GM18505 (cell line): ENCODE data around the gene MAPK9.

Experiments
- ATAC-seq: cut with Tn5 transposase; IDR thresholded peaks from one replicate; pipeline ENCODE4 v1.9.1; 2021; ENCODE audit not compliant: unreplicated experiment
- POLR2A ChIP-seq: IDR thresholded peaks from 4 replicates; pipeline ENCODE4 v1.6.1; 2011; ENCODE audit warnings: borderline replicate concordance; ENCODE audit not compliant: insufficient read depth, insufficient read length; ENCODE audit errors: extremely low read depth

The MAPK9 gene

DNA sequence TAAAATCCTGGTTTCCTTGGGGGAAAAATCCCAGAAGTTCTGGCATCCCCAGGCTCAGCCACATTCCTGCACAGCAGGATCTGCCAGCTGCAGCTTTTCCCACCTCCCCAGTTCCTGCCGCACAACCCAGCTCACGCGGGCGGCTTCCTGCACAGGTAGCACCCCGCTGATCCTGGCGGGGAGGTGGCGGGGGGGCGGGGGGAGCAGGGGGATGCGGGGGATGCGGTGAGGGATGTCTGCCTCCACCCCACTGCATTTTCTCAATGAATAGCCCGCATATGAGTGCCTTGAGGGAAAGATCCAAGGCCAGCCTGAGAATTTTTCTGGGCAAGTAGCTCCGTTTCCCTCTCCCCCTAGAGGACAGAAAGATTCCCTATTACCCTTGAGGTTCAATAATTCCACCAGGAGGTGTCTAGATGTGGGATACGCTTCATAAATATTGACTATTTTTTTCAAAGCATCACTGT is 40.2 kb upstream of the MAPK9 start:
- ATAC-seq, result no peak
- no peak for TF ChIP-seq POLR2A

- no peak for ATAC-seq
- no peak for TF ChIP-seq POLR2A
Measured at GRCh38 chr5:180331647-180331950, 39.7 kb upstream of the MAPK9 start.

DNA sequence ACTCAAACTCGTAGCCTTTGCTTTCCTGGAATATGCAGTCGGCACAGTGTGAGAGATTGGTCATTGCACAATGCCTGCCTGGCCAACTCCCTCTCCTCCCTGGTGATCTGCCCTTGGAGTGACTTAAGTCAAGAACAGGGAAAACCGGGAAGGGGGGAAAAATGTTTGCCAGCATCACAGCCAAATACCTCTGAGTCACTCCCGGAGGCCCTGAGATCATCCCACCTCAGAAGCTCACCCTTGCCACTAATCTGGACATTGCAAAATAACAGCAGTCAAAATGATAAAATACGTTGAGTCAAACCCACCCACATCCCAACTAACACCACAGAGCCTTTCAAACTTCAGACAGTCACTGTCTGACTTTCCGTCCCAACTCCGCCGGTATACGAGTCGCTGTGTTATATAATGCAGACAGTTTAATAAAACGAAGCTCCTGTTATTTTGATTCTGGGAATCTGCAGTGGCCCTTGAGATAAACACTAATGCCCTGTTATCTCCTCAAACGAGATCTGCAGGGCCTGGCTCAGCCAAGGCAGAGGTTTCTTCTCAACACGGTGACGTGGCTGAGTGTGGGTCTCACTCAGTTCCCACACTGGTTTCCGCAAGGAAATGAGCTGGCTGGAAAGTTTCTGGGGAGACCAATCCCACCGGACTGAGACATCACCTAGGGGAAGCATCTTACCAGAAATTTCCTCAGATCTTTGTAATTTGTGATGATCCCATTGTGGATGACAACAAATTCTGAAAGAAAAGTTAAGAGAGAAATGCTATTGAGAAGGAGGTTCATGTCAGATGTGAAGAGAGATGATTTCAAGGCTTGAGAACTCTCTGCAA is 39.1 kb upstream of the MAPK9 start:
- TF ChIP-seq POLR2A, result no peak
- ATAC-seq, result no peak

- no peak for ATAC-seq
- no peak for TF ChIP-seq POLR2A
Measured at GRCh38 chr5:180330270-180330648, 38.4 kb upstream of the MAPK9 start.

DNA sequence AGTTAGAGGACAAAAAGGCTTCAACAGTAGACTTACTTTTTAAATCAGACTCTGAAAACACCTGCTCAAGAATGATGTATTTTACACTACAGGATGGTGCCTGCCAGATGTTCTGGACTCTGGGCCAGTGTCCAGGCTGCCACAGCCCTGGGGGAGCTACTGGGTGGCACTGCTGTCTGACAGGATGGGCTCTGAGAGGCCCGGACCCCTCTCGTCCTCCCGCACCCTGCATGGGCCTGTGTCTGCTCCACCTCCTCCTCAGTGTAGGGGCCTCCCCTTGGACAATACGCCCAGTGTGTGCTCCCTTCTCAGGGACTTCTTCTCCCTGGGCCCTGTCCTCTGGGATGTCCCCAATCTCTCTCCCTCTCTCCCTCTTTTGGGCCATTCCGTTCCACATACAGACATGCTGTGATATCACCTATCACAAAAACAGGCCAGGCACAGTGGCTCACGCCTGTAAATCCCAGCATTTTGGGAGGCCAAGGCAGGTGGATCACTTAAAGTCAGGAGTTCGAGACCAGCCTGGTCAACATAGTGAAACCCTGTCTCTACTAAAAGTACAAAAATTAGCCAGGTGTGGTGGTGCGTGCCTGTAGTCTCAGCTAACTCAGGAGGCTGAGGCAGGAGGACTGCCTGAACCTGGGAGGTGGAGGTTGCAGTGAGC is 37.9 kb upstream of the MAPK9 start:
- no peak for TF ChIP-seq POLR2A
- no peak for ATAC-seq

DNA sequence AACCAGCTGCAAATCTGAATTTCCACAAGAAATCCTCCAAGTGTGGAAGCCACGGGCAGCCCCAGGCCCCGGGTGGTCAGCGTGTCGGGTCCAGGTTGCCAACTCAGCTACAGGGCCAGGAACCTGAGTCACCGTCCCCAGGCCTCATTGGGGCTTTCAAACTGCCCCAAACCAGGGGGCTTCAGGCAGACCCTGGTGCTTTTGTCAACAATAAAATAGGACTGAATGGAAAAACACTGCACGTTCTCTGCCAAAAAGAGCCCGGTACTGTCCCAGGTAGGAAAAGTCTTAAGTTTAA is 37.2 kb upstream of the MAPK9 start:
- no peak for ATAC-seq
- TF ChIP-seq POLR2A, result no peak

- no peak for TF ChIP-seq POLR2A
- no peak for ATAC-seq
Measured at GRCh38 chr5:180328296-180329137, 36.6 kb upstream of the MAPK9 start.

- no peak for TF ChIP-seq POLR2A
- ATAC-seq, result no peak
Measured at GRCh38 chr5:180326989-180327565, 35.2 kb upstream of the MAPK9 start.

GRCh38 chr5:180324601-180324950 is 32.7 kb upstream of the MAPK9 start:
- no peak for TF ChIP-seq POLR2A

GRCh38 chr5:180323941-180324600 is 32.2 kb upstream of the MAPK9 start:
- no peak for TF ChIP-seq POLR2A
- no peak for ATAC-seq

More at GRCh38 chr5:180324601-180324950, 32.7 kb upstream of the MAPK9 start:
- ATAC-seq, result no peak

DNA sequence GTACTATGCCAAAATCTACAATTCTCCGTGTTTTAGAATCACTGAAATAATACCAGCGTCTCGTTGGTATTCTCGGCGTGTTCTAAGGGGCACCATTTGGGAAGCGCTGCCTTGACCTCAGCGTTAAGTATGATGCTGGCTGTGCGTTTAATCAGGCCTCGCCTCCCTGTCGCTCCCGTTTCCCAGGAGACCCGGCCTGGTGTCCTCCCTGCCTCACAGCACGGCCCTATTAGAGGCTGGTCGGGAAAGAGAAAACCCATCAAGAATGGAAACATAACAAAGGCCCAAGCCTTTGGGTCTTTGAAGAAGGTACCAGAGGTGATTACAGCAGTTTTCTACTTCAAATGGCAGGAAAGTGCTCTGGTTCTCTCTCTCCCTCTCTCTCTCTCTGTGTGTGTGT is 31.3 kb upstream of the MAPK9 start:
- no peak for ATAC-seq
- no peak for TF ChIP-seq POLR2A

DNA sequence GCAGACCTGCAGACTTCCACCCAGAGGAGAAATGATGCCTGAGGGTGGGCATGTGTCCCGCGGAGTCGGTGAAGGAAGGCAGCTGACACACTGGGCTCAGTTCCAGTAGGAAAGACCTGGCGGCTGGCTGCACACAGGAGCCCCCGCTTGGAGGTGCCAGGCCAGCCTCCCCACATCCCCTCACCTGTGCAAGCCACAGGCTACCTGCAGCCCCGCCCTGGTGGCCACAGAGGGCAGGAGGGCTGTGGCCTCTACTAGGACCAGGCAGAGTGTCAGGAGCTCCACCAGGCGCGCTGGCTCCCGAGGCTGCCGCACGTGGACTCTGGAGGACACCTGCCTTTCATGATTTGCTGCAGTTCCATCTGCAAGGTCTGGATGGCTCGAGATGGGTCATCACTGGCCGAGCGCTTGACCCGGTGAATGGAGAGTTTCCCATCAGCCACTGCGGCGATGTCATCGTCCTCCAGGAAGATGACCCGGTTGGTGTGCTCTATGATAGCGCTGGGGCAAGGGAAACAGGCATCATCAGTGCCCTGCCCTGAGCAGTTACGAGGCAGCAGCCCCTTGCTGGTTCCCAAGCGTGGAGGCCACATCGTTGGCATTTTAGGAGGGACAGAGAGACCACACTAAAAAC is 26.7 kb upstream of the MAPK9 start:
- TF ChIP-seq POLR2A, result no peak
- ATAC-seq, result no peak
